OCI-LY3 (cell line): ENCODE measurements around the gene NEB.
A peak's percentile ranks its signal among the peaks of the same experiment; 100 is the strongest.

Experiments
- H2AFZ ChIP-seq: fragments of 200-600, 300-600 bp; shearing (Covaris generic); 2 replicates; pipeline ENCODE4 v1.6.0; 2014; ENCODE audit warnings: antibody characterized with exemption, low read depth, low read length
- H3K27ac ChIP-seq: fragments of 200-600, 300-600 bp; sonication (generic); 2 replicates; pipeline ENCODE4 v1.5.1; 2014; ENCODE audit warnings: mild to moderate bottlenecking, low read length, moderate library complexity, mixed read lengths
- H3K27me3 ChIP-seq: fragments of 200-600, 300-600 bp; sonication (generic); 2 replicates; pipeline ENCODE4 v1.6.1; 2014; ENCODE audit warnings: low read depth, low read length, mixed read lengths
- H3K36me3 ChIP-seq: fragments of 200-600, 300-600 bp; sonication (generic); replicated peaks from 2 replicates; pipeline ENCODE3; 2014; ENCODE audit warnings: low read depth, low read length, mixed read lengths
- H3K4me1 ChIP-seq: fragments of 300-600, 200-600 bp; sonication (generic); 2 replicates; pipeline ENCODE4 v1.6.1; 2014; ENCODE audit warnings: low read length, mixed read lengths
- H3K4me2 ChIP-seq: fragments of 200-600, 300-600 bp; sonication (generic); 2 replicates; pipeline ENCODE4 v1.6.1; 2014; ENCODE audit warnings: low read length, mixed read lengths
- H3K4me3 ChIP-seq: fragments of 300-600, 200-600 bp; sonication (generic); 2 replicates; pipeline ENCODE4 v1.5.1; 2014; ENCODE audit warnings: antibody characterized with exemption, mild to moderate bottlenecking, low read length, moderate library complexity
- H3K79me2 ChIP-seq: fragments of 300-600, 200-600 bp; shearing (Covaris generic); 2 replicates; pipeline ENCODE4 v1.6.1; 2014; ENCODE audit warnings: mild to moderate bottlenecking, low read length, mixed read lengths
- H3K9ac ChIP-seq: fragments of 300-600, 200-600 bp; shearing (Covaris generic); 2 replicates; pipeline ENCODE4 v1.6.0; 2014; ENCODE audit warnings: mild to moderate bottlenecking, low read length, moderate library complexity
- H3K9me3 ChIP-seq: fragments of 200-600, 300-600 bp; shearing (Covaris generic); 2 replicates; pipeline ENCODE4 v1.6.1; 2014; ENCODE audit warnings: low read length, mixed read lengths; ENCODE audit not compliant: insufficient read depth
- H4K20me1 ChIP-seq: fragments of 200-600, 300-600 bp; sonication (generic); 2 replicates; pipeline ENCODE4 v1.6.1; 2016; ENCODE audit warnings: low read length, mixed read lengths; ENCODE audit not compliant: insufficient read depth
- CTCF ChIP-seq: fragments of 200-600, 300-600 bp; sonication (generic); IDR thresholded peaks from 2 replicates; pipeline ENCODE4 v1.5.1; 2014; ENCODE audit warnings: antibody characterized with exemption, low read length, low read depth
- EZH2phosphoT487 ChIP-seq: fragments of 200-600 bp; shearing (Covaris generic); IDR thresholded peaks from 2 replicates; pipeline ENCODE4 v1.6.1; 2018; ENCODE audit warnings: antibody characterized with exemption, mixed run types, low read depth

Gene NEB

GRCh38 chr2:151638191-151638933, 95.9 kb downstream of the NEB start:
- Histone ChIP-seq H4K20me1 (no peaks in the 10 kb centered on the region), H3K4me1 (peaks cover 11% of the 10 kb centered on the region; the same call in 1 of the 2 replicates), H3K9ac (no peak overlapping the region), H3K79me2 (no peaks in the 10 kb centered on the region), H3K27ac (no peak overlapping the region), H3K9me3 (no peaks in the 10 kb centered on the region), H2AFZ (peak overlapping the region; percentile 41; the same call in 1 of the 2 replicates), H3K36me3 (no peaks in the 10 kb centered on the region), H3K27me3 (no peaks in the 10 kb centered on the region), H3K4me3 (peak overlapping the region; percentile 17; the same call in 1 of the 2 replicates), H3K4me2 (peak overlapping the region; percentile 40)
- no peak for TF ChIP-seq CTCF
- no peak for TF ChIP-seq EZH2phosphoT487

- no peak overlapping the region for H3K27ac ChIP-seq
- no peaks in the 10 kb centered on the region for H3K9me3 ChIP-seq
- no peak for TF ChIP-seq EZH2phosphoT487
- TF ChIP-seq CTCF, result no peak
- 0 out of 2 replicates have a peak overlapping the region, but pooled peaks have one; percentile 17 for H2AFZ ChIP-seq
- no peaks in the 10 kb centered on the region for H3K27me3 ChIP-seq
- no peak overlapping the region for H3K9ac ChIP-seq
- no peak overlapping the region for H3K4me3 ChIP-seq
- no peaks in the 10 kb centered on the region for H3K36me3 ChIP-seq
- no peaks in the 10 kb centered on the region for H4K20me1 ChIP-seq
- H3K4me2 ChIP-seq, result no peak overlapping the region
- no peaks in the 10 kb centered on the region for H3K79me2 ChIP-seq
- H3K4me1 ChIP-seq, result peaks cover 11% of the 10 kb centered on the region; the same call in 1 of the 2 replicates
Observed at GRCh38 chr2:151637271-151637781, 97.0 kb downstream of the NEB start.

GRCh38 chr2:151634736-151635467, 99.4 kb downstream of the NEB start:
- Histone ChIP-seq H3K9ac (no peak overlapping the region), H2AFZ (no peak overlapping the region), H4K20me1 (no peaks in the 10 kb centered on the region), H3K27me3 (no peaks in the 10 kb centered on the region), H3K4me3 (no peak overlapping the region), H3K4me1 (peaks cover 11% of the 10 kb centered on the region; the same call in 1 of the 2 replicates), H3K27ac (no peak overlapping the region), H3K36me3 (no peaks in the 10 kb centered on the region), H3K9me3 (no peaks in the 10 kb centered on the region), H3K79me2 (no peaks in the 10 kb centered on the region), H3K4me2 (no peak overlapping the region)
- no peak for TF ChIP-seq CTCF
- TF ChIP-seq EZH2phosphoT487, result no peak

GRCh38 chr2:151632993-151633565, 101.2 kb downstream of the NEB start:
- no peaks in the 10 kb centered on the region for H3K9me3 ChIP-seq
- TF ChIP-seq CTCF (peak; percentile 72), EZH2phosphoT487 (no peak)
- no peaks in the 10 kb centered on the region for H3K36me3 ChIP-seq
- no peaks in the 10 kb centered on the region for H3K27me3 ChIP-seq
- peak overlapping the region; percentile 72 for H2AFZ ChIP-seq
- no peaks in the 10 kb centered on the region for H3K79me2 ChIP-seq
- no peak overlapping the region for H3K4me2 ChIP-seq
- H4K20me1 ChIP-seq, result no peaks in the 10 kb centered on the region
- H3K4me1 ChIP-seq, result peaks cover under 1% of the 10 kb centered on the region; the same call in 1 of the 2 replicates
- no peak overlapping the region for H3K9ac ChIP-seq
- no peak overlapping the region for H3K27ac ChIP-seq
- H3K4me3 ChIP-seq, result no peak overlapping the region
